GM12872 (cell line): ENCODE data around the gene F2RL1.

Experiments used
- TF ChIP-seq, protein P1 (sequence below): IDR thresholded peaks from 3 replicates; pipeline ENCODE4 v1.5.1; 2011; ENCODE audit warnings: low read depth, mild to moderate bottlenecking, low read length, moderate library complexity; ENCODE audit not compliant: insufficient read depth

The F2RL1 gene

DNA sequence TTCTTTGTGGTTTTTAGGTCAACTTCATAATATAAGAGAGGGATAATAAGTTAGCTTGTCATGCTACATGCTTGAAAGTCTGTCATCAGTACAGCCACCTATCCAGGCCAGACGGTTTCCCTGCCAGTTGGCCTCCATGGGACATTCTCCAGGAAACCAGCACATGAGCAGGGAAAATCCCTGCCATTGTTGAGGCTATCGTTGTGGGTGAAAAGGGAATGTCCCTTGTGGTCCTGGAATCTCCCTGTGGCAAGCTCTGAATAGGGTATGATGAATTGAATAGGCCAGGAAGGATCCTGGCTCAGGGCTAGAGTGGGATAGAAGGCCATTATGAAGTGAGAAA is 12.3 kb downstream of the F2RL1 start:
- TF ChIP-seq, protein P1, sequence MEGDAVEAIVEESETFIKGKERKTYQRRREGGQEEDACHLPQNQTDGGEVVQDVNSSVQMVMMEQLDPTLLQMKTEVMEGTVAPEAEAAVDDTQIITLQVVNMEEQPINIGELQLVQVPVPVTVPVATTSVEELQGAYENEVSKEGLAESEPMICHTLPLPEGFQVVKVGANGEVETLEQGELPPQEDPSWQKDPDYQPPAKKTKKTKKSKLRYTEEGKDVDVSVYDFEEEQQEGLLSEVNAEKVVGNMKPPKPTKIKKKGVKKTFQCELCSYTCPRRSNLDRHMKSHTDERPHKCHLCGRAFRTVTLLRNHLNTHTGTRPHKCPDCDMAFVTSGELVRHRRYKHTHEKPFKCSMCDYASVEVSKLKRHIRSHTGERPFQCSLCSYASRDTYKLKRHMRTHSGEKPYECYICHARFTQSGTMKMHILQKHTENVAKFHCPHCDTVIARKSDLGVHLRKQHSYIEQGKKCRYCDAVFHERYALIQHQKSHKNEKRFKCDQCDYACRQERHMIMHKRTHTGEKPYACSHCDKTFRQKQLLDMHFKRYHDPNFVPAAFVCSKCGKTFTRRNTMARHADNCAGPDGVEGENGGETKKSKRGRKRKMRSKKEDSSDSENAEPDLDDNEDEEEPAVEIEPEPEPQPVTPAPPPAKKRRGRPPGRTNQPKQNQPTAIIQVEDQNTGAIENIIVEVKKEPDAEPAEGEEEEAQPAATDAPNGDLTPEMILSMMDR = no peak

DNA sequence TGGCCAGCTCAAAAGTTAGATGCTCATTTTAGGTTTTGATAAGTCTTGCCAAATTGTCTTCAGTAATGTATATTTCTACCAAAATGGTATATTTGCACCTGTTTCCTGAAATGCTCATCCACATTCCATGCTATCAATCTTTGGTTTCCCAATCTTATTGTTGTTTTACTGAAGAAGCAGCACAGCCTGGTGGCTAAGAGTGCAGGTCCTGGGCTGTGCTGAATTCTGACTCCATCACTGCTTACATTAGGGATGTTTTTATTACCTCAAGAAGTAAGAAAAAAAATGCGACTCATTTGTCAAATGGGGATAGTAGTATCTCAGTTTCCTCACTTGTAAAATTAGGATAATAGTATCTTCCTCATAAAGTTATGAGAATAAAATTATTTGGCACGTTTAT is 17.4 kb downstream of the F2RL1 start:
- TF ChIP-seq, protein P1 = no peak

DNA sequence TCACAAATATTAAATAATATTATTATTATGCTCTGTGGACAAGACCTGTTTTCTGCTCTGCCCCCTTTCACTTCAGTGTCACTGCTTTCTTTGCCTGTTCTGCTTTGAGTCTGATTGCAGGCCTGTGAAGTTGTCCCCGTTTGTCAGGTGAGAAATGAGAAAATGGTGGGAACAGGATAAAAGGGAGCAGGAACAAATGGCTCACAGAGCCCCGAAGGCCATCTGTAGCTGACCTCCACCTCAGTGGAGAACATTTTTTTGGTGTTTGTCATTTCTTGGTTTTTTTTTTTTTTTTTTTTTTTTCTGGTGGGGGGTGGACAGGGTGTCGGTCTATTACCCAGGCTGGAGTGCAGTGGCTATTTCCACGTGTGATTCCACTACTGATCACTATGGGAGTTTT is 17.8 kb downstream of the F2RL1 start:
- TF ChIP-seq, protein P1 = no peak

DNA sequence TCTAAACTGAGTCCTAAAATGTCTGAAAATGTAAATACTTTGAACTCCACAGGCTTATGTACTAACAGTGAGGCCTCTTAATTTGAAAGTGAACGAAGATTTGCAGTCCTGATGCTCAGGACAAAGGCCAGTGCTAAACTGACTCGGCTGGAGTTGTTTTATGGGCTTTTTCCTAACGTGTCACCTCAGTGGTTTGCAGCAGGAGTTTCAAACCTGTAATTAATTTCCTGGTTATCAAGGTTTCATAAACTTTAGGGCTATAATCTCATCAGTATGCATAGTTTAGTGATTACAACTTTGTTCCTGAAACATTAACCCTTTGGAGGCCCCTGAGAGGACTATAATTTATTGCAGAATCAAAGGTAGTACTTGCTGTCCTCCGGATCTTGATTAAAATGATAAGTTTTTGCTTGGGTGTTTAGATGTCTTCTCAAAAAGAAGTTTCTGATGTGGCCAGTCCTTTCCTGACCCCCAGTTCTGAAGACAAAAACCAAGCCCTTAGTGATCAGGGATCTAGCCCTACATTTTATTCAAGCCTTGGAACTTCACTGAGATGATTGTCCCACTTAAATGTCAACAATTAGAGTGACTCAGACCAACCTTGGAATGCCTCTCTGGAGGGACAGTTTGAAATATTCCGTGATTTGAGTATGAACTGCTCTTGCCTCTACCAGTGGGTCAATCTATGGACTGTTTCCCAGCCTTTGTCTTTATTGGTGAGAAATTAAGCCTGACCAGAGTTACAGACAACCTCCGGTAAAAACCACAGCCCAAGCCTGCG is 19.8 kb downstream of the F2RL1 start:
- TF ChIP-seq, protein P1 = no peak

DNA sequence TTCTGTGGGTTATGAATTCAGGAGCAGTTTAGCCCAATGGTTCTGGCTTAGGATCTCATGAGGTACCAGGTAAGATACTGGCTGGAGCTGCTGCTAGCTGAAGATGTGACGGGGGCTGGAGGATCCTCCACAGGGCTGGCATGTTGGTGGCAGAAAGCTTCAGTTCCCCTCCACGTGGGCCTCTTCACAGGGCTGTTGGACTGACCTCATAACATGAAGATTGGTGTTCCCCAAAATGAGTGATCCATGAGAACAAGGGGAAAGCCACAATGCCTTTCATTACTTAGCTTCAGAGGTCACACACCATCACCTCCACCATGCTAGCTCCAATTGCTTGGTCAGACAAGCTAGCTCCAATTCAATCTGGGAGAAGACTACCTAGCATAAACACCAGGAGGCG is 22.5 kb downstream of the F2RL1 start:
- TF ChIP-seq, protein P1 = no peak

DNA sequence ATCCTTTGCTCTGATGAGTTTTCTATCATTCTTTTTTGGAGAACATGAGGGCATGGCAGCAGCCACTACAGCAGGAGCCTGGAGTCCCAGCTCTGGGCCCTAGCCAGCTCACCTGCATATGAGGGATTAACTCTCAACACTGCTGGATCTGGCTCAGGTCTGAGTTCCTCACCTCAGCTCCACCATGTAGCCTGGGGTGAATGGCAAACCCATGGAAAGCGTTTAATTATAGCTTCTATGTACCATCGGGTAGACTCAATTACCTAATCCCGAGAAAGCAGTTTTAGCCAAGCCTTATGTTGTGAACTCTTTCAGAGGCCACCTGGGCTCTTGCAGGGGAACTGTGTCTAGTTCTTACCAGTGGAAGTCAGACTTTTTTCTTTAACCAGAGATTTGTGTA is 27.1 kb downstream of the F2RL1 start:
- TF ChIP-seq, protein P1 = no peak

DNA sequence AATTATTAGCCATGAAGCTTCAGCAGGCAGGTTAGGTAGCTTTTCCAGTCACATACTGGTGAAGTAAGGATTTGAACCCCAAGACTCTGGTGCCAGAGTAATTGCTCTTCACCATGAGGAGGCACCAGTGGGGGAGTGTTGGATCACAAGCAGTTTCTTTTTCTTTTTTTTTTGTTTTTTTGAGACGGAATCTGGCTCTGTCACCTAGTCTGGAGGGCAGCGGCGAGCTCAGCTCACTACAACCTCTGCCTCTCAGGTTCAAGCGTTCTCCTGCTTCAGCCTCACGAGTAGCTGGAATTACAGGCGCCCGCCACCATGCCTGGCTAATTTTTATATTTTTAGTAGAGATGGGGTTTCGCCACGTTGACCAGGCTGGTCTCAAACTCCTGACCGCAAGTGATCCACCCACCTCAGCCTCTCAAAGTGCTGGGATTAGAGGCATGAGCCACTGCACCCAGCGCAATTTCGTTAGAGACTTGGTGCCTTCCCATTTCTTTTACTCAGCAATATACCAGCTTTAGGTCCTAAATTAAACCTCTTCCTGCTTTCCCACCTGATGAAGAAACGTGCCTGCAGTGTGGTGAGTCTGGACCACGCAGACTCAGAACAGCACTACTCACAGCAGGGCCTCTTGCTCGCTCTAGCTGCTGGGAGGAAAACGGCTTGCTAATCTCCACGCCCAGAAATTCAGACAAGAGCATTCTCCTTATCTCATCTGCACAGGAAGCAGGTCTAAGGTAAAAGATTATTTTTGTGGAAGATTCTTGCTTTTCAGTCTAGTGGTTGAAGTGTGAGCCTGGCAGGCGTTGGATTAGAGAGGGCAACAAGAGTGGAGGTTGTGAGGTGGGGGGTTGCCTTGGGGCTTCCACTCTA is 30.8 kb downstream of the F2RL1 start, which contains the start of gene S100Z:
TSS of gene S100Z (plus strand) at position 596 of the 873 bp plus-strand sequence. CDS start 25,346 bp downstream, outside the sequence.
- TF ChIP-seq, protein P1 = no peak
